HepG2 (cell line): Measurements from ENCODE around the gene RNASE4. TPM values are rescaled to one million over a fixed set of nuclear protein-coding genes. Genes with fewer than 3 reads are reported as not detected.

ENCODE experiments used
- ELF1 ChIP-seq: sonication (generic); formaldehyde crosslinking; IDR thresholded peaks from 2 replicates; pipeline ENCODE4 v1.4.0; 2020; ENCODE audit warnings: missing genetic modification reagents
- FOXO1 ChIP-seq: sonication (generic); formaldehyde crosslinking; IDR thresholded peaks from 2 replicates; pipeline ENCODE4 v1.4.0; 2020; ENCODE audit warnings: missing genetic modification reagents
- FUBP1 ChIP-seq: sonication (generic); formaldehyde crosslinking; IDR thresholded peaks from 2 replicates; pipeline ENCODE4 v1.5.1; 2020; ENCODE audit warnings: missing genetic modification reagents, mild to moderate bottlenecking, borderline replicate concordance
- HMGXB3 ChIP-seq: sonication (generic); formaldehyde crosslinking; IDR thresholded peaks from 2 replicates; pipeline ENCODE4 v1.4.0; 2020; ENCODE audit warnings: missing genetic modification reagents, borderline replicate concordance
- NCOA1 ChIP-seq: sonication (generic); formaldehyde crosslinking; IDR thresholded peaks from 2 replicates; pipeline ENCODE4 v1.9.0; 2021; ENCODE audit warnings: missing genetic modification reagents
- SAP130 ChIP-seq: IDR thresholded peaks from 2 replicates; pipeline ENCODE4 v1.6.1; 2016; ENCODE audit warnings: low read depth
- TRIM24 ChIP-seq: sonication (generic); formaldehyde crosslinking; IDR thresholded peaks from 2 replicates; pipeline ENCODE4 v1.8.0; 2022; ENCODE audit warnings: mild to moderate bottlenecking, missing genetic modification reagents
- ZBTB42 ChIP-seq: sonication (generic); formaldehyde crosslinking; IDR thresholded peaks from 2 replicates; pipeline ENCODE4 v1.5.0; 2020; ENCODE audit warnings: mild to moderate bottlenecking, missing genetic modification reagents
- polyA plus RNA-seq, 8 experiments: library from polyadenylated mRNA; depleted of rRNA in 3 of 8; stranded (reverse) in 7 of 8; unstranded in 1 of 8; fragments of >200 nt; fragmentation: Illumina TruSeq in 4 of 8; extraction: Trizol in 4 of 8; gene quantifications; 2 replicates each; pipeline versions ENCODE4 v1.2.1 to v1.2.3, GENCODE V29; 2011 to 2016; ENCODE audit warnings: low read depth in 4 of 8, missing spikeins in 1 of 8, mixed read lengths in 1 of 8; ENCODE audit not compliant: insufficient read depth in 1 of 8
- total RNA-seq, 5 experiments: library from RNA; depleted of rRNA; stranded (reverse); fragments of >200 nt; fragmentation: Illumina TruSeq; extraction: Trizol; gene quantifications; 2 replicates each; pipeline ENCODE4 v1.2.3, GENCODE V29; 2016; ENCODE audit warnings: low read depth in 1 of 5
- TF ChIP-seq, protein P1 (sequence below): sonication (generic); formaldehyde crosslinking; IDR thresholded peaks from 2 replicates; pipeline ENCODE4 v1.4.0; 2020; ENCODE audit warnings: missing genetic modification reagents
- TF ChIP-seq, protein P2 (sequence below): sonication (generic); formaldehyde crosslinking; IDR thresholded peaks from 2 replicates; pipeline ENCODE4 v1.8.0; 2022; ENCODE audit warnings: mild to moderate bottlenecking, missing genetic modification reagents
- TF ChIP-seq, protein P3 (sequence below): sonication (generic); formaldehyde crosslinking; IDR thresholded peaks from 2 replicates; pipeline ENCODE4 v1.8.0; 2022; ENCODE audit warnings: missing genetic modification reagents, mild to moderate bottlenecking, borderline replicate concordance
- TF ChIP-seq, protein P4 (sequence below): sonication (generic); formaldehyde crosslinking; IDR thresholded peaks from 2 replicates; pipeline ENCODE4 v1.5.1; 2020; ENCODE audit warnings: missing genetic modification reagents, mild to moderate bottlenecking, borderline replicate concordance

RNASE4 gene
- total and polyA plus RNA-seq, 2 of the 13 experiments (the other 11 are each of a cell fraction or from before 2014, with no cell fraction given): 109 to 983 TPM

DNA sequence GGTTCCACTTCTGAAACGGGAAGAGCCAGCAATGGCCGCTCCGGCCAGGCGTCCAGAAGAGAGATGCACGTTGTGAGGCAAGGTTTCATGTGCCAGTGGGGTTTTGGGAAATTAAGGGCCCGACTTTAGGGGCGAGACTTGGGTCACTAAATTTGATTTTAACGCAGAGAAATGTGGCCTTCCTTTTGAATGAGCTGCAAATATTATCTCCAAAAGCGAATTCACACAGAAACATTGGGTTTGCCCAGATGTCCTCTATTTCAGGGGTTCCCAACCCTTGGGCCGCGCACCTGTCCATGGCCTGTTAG lies 2.3 kb upstream of the RNASE4 start (continued):
- no peak for TF ChIP-seq HMGXB3
- TF ChIP-seq, protein P1, sequence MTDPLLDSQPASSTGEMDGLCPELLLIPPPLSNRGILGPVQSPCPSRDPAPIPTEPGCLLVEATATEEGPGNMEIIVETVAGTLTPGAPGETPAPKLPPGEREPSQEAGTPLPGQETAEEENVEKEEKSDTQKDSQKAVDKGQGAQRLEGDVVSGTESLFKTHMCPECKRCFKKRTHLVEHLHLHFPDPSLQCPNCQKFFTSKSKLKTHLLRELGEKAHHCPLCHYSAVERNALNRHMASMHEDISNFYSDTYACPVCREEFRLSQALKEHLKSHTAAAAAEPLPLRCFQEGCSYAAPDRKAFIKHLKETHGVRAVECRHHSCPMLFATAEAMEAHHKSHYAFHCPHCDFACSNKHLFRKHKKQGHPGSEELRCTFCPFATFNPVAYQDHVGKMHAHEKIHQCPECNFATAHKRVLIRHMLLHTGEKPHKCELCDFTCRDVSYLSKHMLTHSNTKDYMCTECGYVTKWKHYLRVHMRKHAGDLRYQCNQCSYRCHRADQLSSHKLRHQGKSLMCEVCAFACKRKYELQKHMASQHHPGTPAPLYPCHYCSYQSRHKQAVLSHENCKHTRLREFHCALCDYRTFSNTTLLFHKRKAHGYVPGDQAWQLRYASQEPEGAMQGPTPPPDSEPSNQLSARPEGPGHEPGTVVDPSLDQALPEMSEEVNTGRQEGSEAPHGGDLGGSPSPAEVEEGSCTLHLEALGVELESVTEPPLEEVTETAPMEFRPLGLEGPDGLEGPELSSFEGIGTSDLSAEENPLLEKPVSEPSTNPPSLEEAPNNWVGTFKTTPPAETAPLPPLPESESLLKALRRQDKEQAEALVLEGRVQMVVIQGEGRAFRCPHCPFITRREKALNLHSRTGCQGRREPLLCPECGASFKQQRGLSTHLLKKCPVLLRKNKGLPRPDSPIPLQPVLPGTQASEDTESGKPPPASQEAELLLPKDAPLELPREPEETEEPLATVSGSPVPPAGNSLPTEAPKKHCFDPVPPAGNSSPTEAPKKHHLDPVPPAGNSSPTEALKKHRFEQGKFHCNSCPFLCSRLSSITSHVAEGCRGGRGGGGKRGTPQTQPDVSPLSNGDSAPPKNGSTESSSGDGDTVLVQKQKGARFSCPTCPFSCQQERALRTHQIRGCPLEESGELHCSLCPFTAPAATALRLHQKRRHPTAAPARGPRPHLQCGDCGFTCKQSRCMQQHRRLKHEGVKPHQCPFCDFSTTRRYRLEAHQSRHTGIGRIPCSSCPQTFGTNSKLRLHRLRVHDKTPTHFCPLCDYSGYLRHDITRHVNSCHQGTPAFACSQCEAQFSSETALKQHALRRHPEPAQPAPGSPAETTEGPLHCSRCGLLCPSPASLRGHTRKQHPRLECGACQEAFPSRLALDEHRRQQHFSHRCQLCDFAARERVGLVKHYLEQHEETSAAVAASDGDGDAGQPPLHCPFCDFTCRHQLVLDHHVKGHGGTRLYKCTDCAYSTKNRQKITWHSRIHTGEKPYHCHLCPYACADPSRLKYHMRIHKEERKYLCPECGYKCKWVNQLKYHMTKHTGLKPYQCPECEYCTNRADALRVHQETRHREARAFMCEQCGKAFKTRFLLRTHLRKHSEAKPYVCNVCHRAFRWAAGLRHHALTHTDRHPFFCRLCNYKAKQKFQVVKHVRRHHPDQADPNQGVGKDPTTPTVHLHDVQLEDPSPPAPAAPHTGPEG (CRISPR knock-in tag): no peak
- TF ChIP-seq, protein P2, sequence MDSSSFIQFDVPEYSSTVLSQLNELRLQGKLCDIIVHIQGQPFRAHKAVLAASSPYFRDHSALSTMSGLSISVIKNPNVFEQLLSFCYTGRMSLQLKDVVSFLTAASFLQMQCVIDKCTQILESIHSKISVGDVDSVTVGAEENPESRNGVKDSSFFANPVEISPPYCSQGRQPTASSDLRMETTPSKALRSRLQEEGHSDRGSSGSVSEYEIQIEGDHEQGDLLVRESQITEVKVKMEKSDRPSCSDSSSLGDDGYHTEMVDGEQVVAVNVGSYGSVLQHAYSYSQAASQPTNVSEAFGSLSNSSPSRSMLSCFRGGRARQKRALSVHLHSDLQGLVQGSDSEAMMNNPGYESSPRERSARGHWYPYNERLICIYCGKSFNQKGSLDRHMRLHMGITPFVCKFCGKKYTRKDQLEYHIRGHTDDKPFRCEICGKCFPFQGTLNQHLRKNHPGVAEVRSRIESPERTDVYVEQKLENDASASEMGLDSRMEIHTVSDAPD (CRISPR knock-in tag): no peak; the same call in 1 of the 2 replicates
- TF ChIP-seq FOXO1 (CRISPR knock-in tag): no peak
- no peak for TF ChIP-seq TRIM24
- TF ChIP-seq FUBP1 (CRISPR knock-in tag): no peak
- TF ChIP-seq, protein P3, sequence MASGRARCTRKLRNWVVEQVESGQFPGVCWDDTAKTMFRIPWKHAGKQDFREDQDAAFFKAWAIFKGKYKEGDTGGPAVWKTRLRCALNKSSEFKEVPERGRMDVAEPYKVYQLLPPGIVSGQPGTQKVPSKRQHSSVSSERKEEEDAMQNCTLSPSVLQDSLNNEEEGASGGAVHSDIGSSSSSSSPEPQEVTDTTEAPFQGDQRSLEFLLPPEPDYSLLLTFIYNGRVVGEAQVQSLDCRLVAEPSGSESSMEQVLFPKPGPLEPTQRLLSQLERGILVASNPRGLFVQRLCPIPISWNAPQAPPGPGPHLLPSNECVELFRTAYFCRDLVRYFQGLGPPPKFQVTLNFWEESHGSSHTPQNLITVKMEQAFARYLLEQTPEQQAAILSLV: no peak
- TF ChIP-seq SAP130 (CRISPR knock-in tag): no peak
- TF ChIP-seq NCOA1 (CRISPR knock-in tag): no peak
- TF ChIP-seq ELF1 (CRISPR knock-in tag): no peak
- no peak for TF ChIP-seq ZBTB42 (CRISPR knock-in tag)
- TF ChIP-seq, protein P4, sequence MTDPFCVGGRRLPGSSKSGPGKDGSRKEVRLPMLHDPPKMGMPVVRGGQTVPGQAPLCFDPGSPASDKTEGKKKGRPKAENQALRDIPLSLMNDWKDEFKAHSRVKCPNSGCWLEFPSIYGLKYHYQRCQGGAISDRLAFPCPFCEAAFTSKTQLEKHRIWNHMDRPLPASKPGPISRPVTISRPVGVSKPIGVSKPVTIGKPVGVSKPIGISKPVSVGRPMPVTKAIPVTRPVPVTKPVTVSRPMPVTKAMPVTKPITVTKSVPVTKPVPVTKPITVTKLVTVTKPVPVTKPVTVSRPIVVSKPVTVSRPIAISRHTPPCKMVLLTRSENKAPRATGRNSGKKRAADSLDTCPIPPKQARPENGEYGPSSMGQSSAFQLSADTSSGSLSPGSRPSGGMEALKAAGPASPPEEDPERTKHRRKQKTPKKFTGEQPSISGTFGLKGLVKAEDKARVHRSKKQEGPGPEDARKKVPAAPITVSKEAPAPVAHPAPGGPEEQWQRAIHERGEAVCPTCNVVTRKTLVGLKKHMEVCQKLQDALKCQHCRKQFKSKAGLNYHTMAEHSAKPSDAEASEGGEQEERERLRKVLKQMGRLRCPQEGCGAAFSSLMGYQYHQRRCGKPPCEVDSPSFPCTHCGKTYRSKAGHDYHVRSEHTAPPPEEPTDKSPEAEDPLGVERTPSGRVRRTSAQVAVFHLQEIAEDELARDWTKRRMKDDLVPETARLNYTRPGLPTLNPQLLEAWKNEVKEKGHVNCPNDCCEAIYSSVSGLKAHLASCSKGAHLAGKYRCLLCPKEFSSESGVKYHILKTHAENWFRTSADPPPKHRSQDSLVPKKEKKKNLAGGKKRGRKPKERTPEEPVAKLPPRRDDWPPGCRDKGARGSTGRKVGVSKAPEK: no peak
